Subcutaneous abdominal adipose tissue (tissue), 5 donors: ENCODE results near the gene COL8A1.

Source experiments
- H3K27ac ChIP-seq: one replicate; pipeline ENCODE4 v1.7.0; 2013; ENCODE audit warnings: low read depth, mild to moderate bottlenecking, inconsistent platforms, low read length, moderate library complexity
- H3K27me3 ChIP-seq, 5 donors: one replicate each; pipeline ENCODE4 v1.7.0; 2013; ENCODE audit warnings: low read length in 5 of 5, inconsistent platforms in 1 of 5; ENCODE audit not compliant: control insufficient read depth in 5 of 5, insufficient read depth in 4 of 5
- H3K36me3 ChIP-seq, 5 donors: one replicate each; pipeline ENCODE4 v1.7.0; 2013; ENCODE audit warnings: low read length in 5 of 5; ENCODE audit not compliant: control insufficient read depth in 5 of 5, insufficient read depth in 5 of 5
- H3K4me1 ChIP-seq, 5 donors: one replicate each; pipeline ENCODE4 v1.7.0; 2013; ENCODE audit warnings: low read length in 5 of 5, mild to moderate bottlenecking in 3 of 5, moderate library complexity in 1 of 5; ENCODE audit not compliant: control insufficient read depth in 5 of 5, insufficient read depth in 5 of 5
- H3K4me3 ChIP-seq, 5 donors: one replicate each; pipeline ENCODE4 v1.7.0; 2013; ENCODE audit warnings: low read length in 5 of 5, low read depth in 1 of 5
- H3K9ac ChIP-seq, 5 donors: one replicate each; pipeline ENCODE4 v1.7.0; 2013; ENCODE audit warnings: low read length in 5 of 5, mild to moderate bottlenecking in 4 of 5, moderate library complexity in 3 of 5
- H3K9me3 ChIP-seq, 5 donors: one replicate each; pipeline ENCODE4 v1.7.0; 2013; ENCODE audit warnings: low read length in 5 of 5; ENCODE audit not compliant: control insufficient read depth in 5 of 5
- donor health status: healthy.
- donor health status: healthy.
- donor health status: healthy.
- donor health status: healthy.
- donor health status: healthy.

COL8A1 gene

DNA sequence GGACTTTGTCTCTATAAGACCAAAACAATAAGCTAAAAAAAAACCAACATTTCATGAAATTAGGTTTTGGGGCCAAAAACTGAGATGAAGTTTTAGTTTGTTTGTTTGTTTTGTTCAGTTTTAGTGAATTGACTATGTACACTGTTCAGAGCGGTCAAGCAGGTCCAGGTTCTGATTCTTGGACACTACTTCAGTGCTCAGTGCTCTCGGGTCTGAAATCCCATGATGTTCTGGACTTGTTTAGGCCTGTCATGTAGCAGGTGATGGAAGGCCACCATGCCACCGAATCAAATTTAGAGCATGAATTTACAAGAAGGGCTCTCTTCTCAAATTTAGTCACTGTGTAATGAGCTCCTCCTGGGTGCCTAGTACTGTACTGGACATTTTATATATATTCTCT, 45.5 kb downstream of the COL8A1 start:
- no peaks in the 10 kb centered on the region for H3K9me3 ChIP-seq
- peak overlapping the region in 1 of 5 donors; percentile 6 for H3K9ac ChIP-seq
- H3K36me3 ChIP-seq: no peaks in the 10 kb centered on the region
- H3K27ac ChIP-seq: peak overlapping the region; percentile 55
- peaks cover 0 to 9% (median 0%) of the 10 kb centered on the region in 5 donors for H3K4me1 ChIP-seq
- no peaks in the 10 kb centered on the region for H3K27me3 ChIP-seq
- H3K4me3 ChIP-seq: no peak overlapping the region

DNA sequence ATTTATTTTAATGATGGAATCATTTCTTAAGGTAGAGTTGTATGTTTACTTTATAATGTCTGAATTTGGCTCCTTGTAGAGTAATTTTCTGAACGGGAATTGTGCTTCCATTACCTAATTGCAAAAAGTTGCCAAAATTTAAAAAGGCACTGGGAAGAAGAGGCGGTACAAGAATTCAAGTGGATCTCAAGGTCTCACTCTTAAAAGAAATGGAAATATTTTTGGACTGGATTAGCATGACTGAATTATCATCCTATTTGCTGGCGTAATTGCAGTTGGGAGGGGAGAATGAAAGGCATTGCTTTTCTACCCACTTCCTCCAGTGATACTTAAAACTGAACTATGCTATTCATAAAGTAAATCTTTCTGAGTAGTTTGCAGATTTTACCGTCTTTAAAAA, 46.2 kb downstream of the COL8A1 start:
- Histone ChIP-seq H3K9ac (no peak overlapping the region), H3K9me3 (no peaks in the 10 kb centered on the region), H3K27me3 (no peaks in the 10 kb centered on the region), H3K36me3 (no peaks in the 10 kb centered on the region), H3K27ac (peak overlapping the region; percentile 55), H3K4me3 (no peak overlapping the region), H3K4me1 (peaks cover 0 to 9% (median 0%) of the 10 kb centered on the region in 5 donors)

DNA sequence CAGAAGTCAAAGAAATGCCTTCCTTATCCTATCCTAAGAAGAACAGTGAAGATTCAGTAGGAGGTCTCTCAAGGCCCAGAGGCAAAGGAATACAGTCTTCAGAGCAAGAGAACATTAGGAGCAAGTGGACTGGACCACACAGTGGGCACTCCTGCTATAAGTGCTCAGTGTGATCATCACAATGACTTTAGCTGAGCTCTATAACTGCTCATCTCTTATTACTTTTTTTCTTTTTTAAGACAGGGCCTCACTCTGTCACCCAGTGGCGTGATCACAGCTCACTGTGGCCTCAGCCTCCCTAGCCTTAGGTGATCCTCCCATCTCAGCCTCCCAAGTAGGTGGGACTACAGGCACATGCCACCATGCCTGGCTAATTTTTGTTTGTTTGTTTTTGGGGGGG, 48.1 kb downstream of the COL8A1 start:
- Histone ChIP-seq H3K4me1 (peaks cover 0 to 9% (median 0%) of the 10 kb centered on the region in 5 donors), H3K9ac (no peak overlapping the region), H3K27ac (no peak overlapping the region), H3K36me3 (no peaks in the 10 kb centered on the region), H3K9me3 (no peaks in the 10 kb centered on the region), H3K4me3 (no peak overlapping the region), H3K27me3 (no peaks in the 10 kb centered on the region)

DNA sequence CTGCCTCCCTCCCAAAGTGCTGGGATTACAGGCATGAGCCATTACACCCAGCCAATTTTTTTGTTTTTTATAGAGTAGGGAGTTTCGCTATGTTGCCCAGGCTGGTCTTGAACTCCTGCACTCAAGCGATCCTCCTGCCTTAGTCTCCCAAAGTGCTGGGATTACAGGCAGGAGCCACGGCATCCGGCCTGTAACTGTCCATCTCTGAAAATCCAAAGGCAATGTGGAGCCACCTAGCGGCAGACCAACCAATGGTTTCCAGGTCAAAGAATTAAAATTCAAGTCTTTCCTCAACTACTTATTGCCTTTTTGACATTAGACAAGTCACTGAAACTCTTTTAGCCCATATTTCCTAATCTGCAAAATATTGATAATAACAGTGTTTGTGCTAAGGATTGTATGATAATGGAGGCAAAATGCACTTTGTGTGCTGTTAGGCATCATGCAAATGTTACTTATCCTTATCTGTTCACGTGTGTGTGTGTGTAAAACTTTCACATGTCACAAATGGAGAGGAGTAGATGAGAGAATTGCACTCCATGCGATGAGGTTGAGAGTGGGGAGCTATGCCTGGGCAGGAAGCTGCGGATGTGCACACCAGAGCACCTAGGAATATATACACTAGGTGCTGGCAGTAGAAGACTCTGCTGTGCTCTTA, 48.7 kb downstream of the COL8A1 start:
- H3K27ac ChIP-seq: no peak overlapping the region
- H3K9me3 ChIP-seq: no peaks in the 10 kb centered on the region
- H3K27me3 ChIP-seq: no peaks in the 10 kb centered on the region

DNA sequence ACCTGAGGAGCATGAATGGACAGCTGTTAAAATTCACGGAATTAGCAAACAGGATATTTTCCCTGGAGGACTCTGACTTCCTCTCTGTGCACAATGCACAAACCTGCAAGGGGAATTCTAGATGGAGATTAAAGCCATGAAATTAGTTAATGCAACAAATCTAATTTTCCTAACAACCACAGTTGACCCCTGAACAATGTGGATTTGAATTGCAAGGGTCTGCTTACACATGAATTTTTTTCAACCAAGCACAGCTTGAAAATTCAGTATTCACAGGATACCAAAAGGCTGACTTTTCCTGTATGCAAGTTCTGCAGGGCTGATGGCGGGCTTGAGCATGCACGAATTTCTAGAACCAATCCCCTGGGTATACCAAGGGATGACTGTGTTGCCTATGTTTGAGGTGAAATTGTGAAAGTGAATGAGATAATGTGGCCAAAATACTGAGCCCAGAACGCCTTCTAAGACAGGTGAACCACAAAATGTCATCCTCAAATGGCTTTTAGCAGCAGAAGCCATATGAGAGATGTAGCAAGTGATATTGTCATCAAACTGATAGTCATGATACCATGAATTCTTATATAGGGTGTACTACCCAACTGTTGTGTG, 52.5 kb downstream of the COL8A1 start:
- Histone ChIP-seq H3K36me3 (peaks cover 0 to 3% (median 0%) of the 10 kb centered on the region in 5 donors), H3K9ac (no peak overlapping the region), H3K9me3 (no peaks in the 10 kb centered on the region), H3K27me3 (no peaks in the 10 kb centered on the region), H3K4me1 (no peaks in the 10 kb centered on the region), H3K27ac (no peak overlapping the region), H3K4me3 (no peak overlapping the region)

More for the DNA sequence above, 48.7 kb downstream of the COL8A1 start:
- Histone ChIP-seq H3K9ac (no peak overlapping the region), H3K4me1 (peaks cover 0 to 9% (median 0%) of the 10 kb centered on the region in 5 donors), H3K4me3 (no peak overlapping the region), H3K36me3 (no peaks in the 10 kb centered on the region)

DNA sequence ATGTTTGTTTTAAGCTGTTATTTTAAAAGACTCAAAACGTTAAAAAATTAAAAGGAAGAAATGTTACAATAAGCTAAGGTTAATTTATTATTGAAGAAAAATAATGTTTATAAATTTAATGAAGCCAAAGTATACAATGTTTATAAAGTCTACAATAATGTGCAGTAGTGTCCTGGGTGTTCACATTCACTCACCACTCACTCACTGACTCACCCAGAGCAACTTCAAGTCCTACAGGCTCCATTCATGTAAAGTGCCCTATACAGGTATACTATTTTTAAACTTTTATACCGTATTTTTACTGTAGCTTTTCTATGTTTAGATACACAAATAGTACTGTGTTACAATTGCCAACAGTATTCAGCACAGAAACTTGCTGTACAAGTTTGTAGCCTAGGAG, 55.2 kb downstream of the COL8A1 start:
- no peaks in the 10 kb centered on the region for H3K27me3 ChIP-seq
- peaks cover 0 to 3% (median 0%) of the 10 kb centered on the region in 5 donors for H3K36me3 ChIP-seq
- H3K4me1 ChIP-seq: no peaks in the 10 kb centered on the region
- no peaks in the 10 kb centered on the region for H3K9me3 ChIP-seq
- no peak overlapping the region for H3K27ac ChIP-seq
- no peak overlapping the region for H3K4me3 ChIP-seq
- no peak overlapping the region for H3K9ac ChIP-seq

DNA sequence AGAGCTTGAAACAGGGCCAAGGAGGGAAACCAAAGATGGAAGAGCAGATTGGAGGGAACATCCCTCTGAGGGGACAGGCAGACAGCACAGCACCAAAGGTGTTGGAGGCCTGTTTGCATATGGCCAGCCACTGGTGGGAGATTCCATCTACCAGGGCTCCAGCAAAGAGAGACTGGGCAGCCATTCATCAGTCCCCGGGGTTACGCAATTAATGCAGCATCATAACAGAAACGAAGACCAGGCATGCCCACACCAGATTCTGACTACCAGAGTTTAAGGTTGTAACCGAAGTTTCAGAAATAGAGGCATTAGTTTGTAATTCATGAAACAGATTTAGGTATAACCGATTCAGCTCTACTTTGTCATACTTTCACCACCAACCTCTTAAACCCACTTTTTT, 58.1 kb downstream of the COL8A1 start:
- H3K36me3 ChIP-seq: peaks cover 0 to 3% (median 0%) of the 10 kb centered on the region in 5 donors
- H3K27me3 ChIP-seq: no peaks in the 10 kb centered on the region
- no peak overlapping the region for H3K9ac ChIP-seq
- no peaks in the 10 kb centered on the region for H3K9me3 ChIP-seq
- no peak overlapping the region for H3K27ac ChIP-seq
- H3K4me1 ChIP-seq: peaks cover 0 to 3% (median 0%) of the 10 kb centered on the region in 5 donors
- no peak overlapping the region for H3K4me3 ChIP-seq

DNA sequence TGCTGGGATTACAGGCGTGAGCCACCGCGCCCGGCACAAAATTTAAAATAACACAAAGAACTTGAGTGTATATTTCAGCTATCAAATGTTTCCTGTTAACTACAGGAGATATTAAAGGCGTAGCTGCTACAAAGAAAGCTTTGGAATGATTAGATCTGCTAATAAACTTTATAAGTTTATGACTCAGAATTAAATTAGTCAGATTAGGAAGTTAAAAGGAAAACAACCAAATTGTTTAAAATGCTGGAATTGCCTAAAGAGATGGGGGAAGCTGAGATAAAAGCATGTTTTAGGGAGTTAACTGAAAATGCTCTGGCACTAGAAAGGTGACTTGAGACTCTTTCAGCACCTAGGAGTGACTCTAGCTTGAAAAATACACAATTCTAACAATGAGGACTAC, 58.9 kb downstream of the COL8A1 start:
- H3K9ac ChIP-seq: no peak overlapping the region
- H3K36me3 ChIP-seq: peaks cover 0 to 3% (median 0%) of the 10 kb centered on the region in 5 donors
- H3K27me3 ChIP-seq: no peaks in the 10 kb centered on the region
- peaks cover 0 to 3% (median 0%) of the 10 kb centered on the region in 5 donors for H3K4me1 ChIP-seq
- H3K9me3 ChIP-seq: no peaks in the 10 kb centered on the region
- no peak overlapping the region for H3K4me3 ChIP-seq
- no peak overlapping the region for H3K27ac ChIP-seq

DNA sequence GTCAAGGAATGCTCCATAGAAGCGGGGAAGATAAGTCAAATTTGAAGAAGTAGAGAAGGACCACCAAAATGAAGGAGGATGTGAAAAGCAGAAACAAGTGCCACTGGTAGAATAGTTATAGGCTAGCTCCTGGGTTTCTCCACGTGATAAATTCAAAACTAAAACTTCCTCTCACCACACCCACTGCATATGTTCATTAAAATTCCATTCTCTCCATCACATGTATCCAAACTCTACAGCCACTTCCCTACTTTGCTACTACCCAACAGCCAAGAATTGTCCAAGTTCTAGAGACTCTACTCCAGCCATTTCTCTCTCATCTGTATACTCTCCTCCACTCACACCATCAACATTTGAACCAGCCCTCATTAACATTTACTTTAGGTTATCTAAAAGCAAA, 60.5 kb downstream of the COL8A1 start:
- Histone ChIP-seq H3K27me3 (no peaks in the 10 kb centered on the region), H3K36me3 (no peaks in the 10 kb centered on the region), H3K27ac (no peak overlapping the region), H3K4me1 (peaks cover 0 to 9% (median 6%) of the 10 kb centered on the region in 5 donors), H3K4me3 (no peak overlapping the region), H3K9me3 (no peaks in the 10 kb centered on the region), H3K9ac (no peak overlapping the region)

DNA sequence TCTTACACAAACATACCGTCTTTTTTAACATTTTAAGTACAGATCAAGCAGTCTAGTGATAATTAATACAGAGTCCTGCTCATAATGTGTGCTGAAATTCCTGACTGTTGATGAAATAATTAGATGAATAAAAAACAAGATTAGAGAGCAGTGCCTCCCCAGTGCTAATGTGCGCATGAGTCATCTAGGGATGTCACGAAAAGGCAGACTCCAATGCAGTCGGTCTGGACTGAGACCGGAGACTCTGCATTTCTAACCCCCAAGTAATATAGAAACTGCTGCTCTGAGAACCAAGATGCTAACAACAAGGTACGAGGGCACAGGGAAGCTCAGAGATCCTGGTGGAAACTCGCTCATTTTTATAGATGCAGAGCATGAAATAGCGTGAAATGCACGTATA, 61.4 kb downstream of the COL8A1 start:
- no peaks in the 10 kb centered on the region for H3K27me3 ChIP-seq
- H3K9me3 ChIP-seq: no peaks in the 10 kb centered on the region
- no peak overlapping the region for H3K9ac ChIP-seq
- H3K4me3 ChIP-seq: no peak overlapping the region
- H3K36me3 ChIP-seq: no peaks in the 10 kb centered on the region
- H3K27ac ChIP-seq: no peak overlapping the region
- peaks cover 0 to 12% (median 11%) of the 10 kb centered on the region in 5 donors for H3K4me1 ChIP-seq
